PC-9 (cell line): ENCODE results near the gene NEB.

Source experiments
- CTCF ChIP-seq: fragments of 200-600 bp; sonication (generic); conservative IDR thresholded peaks from 2 replicates; pipeline ENCODE4 v1.6.1; 2017; ENCODE audit warnings: mixed run types, antibody characterized with exemption, mild to moderate bottlenecking, moderate library complexity
- EZH2 ChIP-seq: fragments of 200-600 bp; sonication (generic); IDR thresholded peaks from 2 replicates; pipeline ENCODE4 v1.8.0; 2017; ENCODE audit warnings: antibody characterized with exemption, low read depth

- no peak for TF ChIP-seq CTCF
- no peak for TF ChIP-seq EZH2
These were observed 46.7 kb upstream of the NEB start for GRCh38 chr2:151780938-151781337.
